ENCODE results near the gene HOXA7. TPM values are rescaled to one million over a fixed set of nuclear protein-coding genes. Genes with fewer than 3 reads are reported as not detected.
A peak's percentile ranks its signal among the peaks of the same experiment; 100 is the strongest.

HOXA7 gene
- 2.6 and 2.8 TPM in 2 replicates for total RNA-seq (2014; rRNA removed)
- percentile 32 among the genes with signal in this experiment for Bru-seq, nascent RNA
- percentile 44 among the genes with signal in this experiment for BruChase-seq, experiment 1, labeled RNA remaining after a 6-hour chase
- BruChase-seq, experiment 2, labeled RNA remaining after a 2-hour chase, result percentile 37 among the genes with signal in this experiment
- long read RNA-seq, partial matches to known transcripts, result 0 of 1 reads
- long read RNA-seq, other reads (novel, unspliced or antisense), result 1 of 1 reads

- no peaks in the 10 kb centered on the region for H3K27me3 ChIP-seq (ENCODE audit: low read length)
- no peak within 1 kb of the TSS for H3K27ac ChIP-seq (ENCODE audit: low read length)
- no TSS peak for BruUV-seq (replicated peaks)
- H3F3A ChIP-seq (ENCODE audit: low read length, unreplicated experiment), result no peaks in the 10 kb centered on the region
- CTCF ChIA-PET, result no interaction called here
- peak within 1 kb of the TSS; percentile 93 for H2AFZ ChIP-seq (ENCODE audit: low read length)
- ATAC-seq, result no peak
- TF ChIP-seq, protein P1, sequence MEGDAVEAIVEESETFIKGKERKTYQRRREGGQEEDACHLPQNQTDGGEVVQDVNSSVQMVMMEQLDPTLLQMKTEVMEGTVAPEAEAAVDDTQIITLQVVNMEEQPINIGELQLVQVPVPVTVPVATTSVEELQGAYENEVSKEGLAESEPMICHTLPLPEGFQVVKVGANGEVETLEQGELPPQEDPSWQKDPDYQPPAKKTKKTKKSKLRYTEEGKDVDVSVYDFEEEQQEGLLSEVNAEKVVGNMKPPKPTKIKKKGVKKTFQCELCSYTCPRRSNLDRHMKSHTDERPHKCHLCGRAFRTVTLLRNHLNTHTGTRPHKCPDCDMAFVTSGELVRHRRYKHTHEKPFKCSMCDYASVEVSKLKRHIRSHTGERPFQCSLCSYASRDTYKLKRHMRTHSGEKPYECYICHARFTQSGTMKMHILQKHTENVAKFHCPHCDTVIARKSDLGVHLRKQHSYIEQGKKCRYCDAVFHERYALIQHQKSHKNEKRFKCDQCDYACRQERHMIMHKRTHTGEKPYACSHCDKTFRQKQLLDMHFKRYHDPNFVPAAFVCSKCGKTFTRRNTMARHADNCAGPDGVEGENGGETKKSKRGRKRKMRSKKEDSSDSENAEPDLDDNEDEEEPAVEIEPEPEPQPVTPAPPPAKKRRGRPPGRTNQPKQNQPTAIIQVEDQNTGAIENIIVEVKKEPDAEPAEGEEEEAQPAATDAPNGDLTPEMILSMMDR (conservative IDR thresholded peaks at IDR 0.05; ENCODE audit: low read depth, low read length), result no peak
- TF ChIP-seq EZH2phosphoT487 (IDR thresholded peaks at IDR 0.05; ENCODE audit: borderline replicate concordance, low read length) (no peak), EZH2 (IDR thresholded peaks at IDR 0.05; ENCODE audit: low read length, unreplicated experiment) (no peak)
- peak within 1 kb of the TSS; percentile 43 for H3K9ac ChIP-seq (ENCODE audit: low read length)
- H3K4me3 ChIP-seq (ENCODE audit: low read length), result peak within 1 kb of the TSS; percentile 79
- H3K4me2 ChIP-seq (ENCODE audit: low read length), result peak within 1 kb of the TSS; percentile 94
- no peaks in the 10 kb centered on the region for H4K20me1 ChIP-seq (ENCODE audit: low read length)
- no peaks in the 10 kb centered on the region for H3K9me2 ChIP-seq (replicated peaks; ENCODE audit: low read length)
- H3K79me2 ChIP-seq (ENCODE audit: low read length), result peaks cover 21% of the 10 kb centered on the region
- peaks cover 28% of the 10 kb centered on the region for H3K4me1 ChIP-seq (ENCODE audit: insufficient read depth, low read length)
- no peaks in the 10 kb centered on the region for H3K9me3 ChIP-seq (ENCODE audit: low read length)
- intact Hi-C loops (cut with micrococcal nuclease), result no loop called here
- no peak for DNase-seq
- H3K36me3 ChIP-seq (ENCODE audit: low read depth, low read length), result no peaks in the 10 kb centered on the region
- POLR2A ChIA-PET (ENCODE audit: unreplicated experiment), result no interaction called here
Measured at GRCh38 chr7:27156508-27156898, at the start of gene HOXA7. Gene HOXA7 (minus strand): TSS chr7:27156675. CDS start chr7:27156545, 130 bp downstream.

DNA sequence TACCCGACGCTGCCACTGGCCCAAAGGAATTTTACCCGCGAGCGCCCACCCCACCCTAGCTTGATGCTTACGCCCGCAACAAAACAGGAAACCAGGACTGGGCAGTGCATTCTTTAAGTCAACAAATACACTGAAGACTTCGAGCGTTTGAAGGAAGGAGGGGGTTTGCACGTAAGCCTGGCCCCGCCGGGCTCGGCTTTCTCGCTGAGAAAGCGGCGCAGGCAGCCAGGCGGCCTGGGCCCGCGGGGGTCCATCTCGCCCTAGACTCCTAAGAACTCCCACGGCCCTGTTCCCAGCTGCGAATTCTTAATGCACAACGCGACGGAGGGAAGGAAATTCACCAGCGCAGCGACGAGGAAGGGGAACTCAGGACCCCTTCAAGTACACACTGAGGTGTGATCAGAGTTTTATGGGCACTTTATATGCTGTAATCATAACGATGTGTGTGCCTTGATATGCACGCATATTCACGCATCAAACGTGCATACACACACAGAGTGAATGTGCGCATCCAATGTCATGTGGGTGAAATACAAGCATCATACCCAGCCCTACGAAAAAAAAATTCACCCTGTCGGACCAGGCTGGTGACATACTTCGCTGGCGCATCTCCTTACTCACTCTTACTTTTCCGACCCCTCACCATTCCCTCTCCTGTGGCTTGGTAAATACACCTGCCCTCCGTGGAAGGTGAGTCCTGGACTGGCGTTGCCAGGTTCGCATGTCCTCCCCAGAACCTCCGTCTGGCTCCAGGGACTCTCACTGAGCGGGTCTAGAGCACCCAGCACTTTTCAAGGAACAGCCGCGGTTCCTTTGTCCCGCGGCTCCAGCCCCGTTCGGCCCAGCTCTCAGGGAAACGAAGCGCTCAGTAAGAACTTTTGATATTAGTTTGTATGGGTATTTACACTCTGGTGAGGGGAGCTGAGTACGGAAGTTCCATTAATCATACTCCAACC is 49.1 kb upstream of the HOXA7 start:
- H3K27ac ChIP-seq (ENCODE audit: low read length), result peak overlapping the region; percentile 92
- H3K36me3 ChIP-seq (ENCODE audit: low read depth, low read length), result no peaks in the 10 kb centered on the region
- intact Hi-C loops (cut with micrococcal nuclease), result loop anchor here (1.0 kb wide), 1 partner anchor 142 kb away; no protein-coding TSS in a partner anchor
- TF ChIP-seq, protein P1 (conservative IDR thresholded peaks at IDR 0.05; ENCODE audit: low read depth, low read length), result no peak
- TF ChIP-seq EZH2 (IDR thresholded peaks at IDR 0.05; ENCODE audit: low read length, unreplicated experiment) (no peak), EZH2phosphoT487 (IDR thresholded peaks at IDR 0.05; ENCODE audit: borderline replicate concordance, low read length) (no peak)
- peak; percentile 8 for ATAC-seq
- H3K9me3 ChIP-seq (ENCODE audit: low read length), result no peaks in the 10 kb centered on the region
- TSS peak; percentile 1 for BruUV-seq (replicated peaks)
- peak overlapping the region; percentile 73 for H2AFZ ChIP-seq (ENCODE audit: low read length)
- H3F3A ChIP-seq (ENCODE audit: low read length, unreplicated experiment), result no peaks in the 10 kb centered on the region
- H3K9ac ChIP-seq (ENCODE audit: low read length), result peak overlapping the region; percentile 91
- peak overlapping the region; percentile 94 for H3K4me2 ChIP-seq (ENCODE audit: low read length)
- peak overlapping the region; percentile 75 for H3K4me3 ChIP-seq (ENCODE audit: low read length)
- H3K27me3 ChIP-seq (ENCODE audit: low read length), result no peaks in the 10 kb centered on the region
- H3K79me2 ChIP-seq (ENCODE audit: low read length), result peaks cover 78% of the 10 kb centered on the region
- POLR2A ChIA-PET (ENCODE audit: unreplicated experiment), result interaction anchor here (0.7 to 0.9 kb wide), 4 partner anchors 20 to 342 kb away, joined by 3 to 7 read pairs (median 4); partner anchors contain the start of gene HOXA11
- peaks cover 52% of the 10 kb centered on the region for H3K4me1 ChIP-seq (ENCODE audit: insufficient read depth, low read length)
- DNase-seq, result peak; percentile 67
- no peaks in the 10 kb centered on the region for H3K9me2 ChIP-seq (replicated peaks; ENCODE audit: low read length)
- CTCF ChIA-PET, result interaction anchor here (0.6 to 1.1 kb wide), 3 partner anchors 9 to 454 kb away, joined by 3 read pairs; no protein-coding TSS in a partner anchor
- H4K20me1 ChIP-seq (ENCODE audit: low read length), result no peaks in the 10 kb centered on the region

Data from PC-3 (cell line).